ENCODE data around the gene TATDN2.
A peak's percentile ranks its signal among the peaks of the same experiment; 100 is the strongest.

TATDN2 gene

DNA sequence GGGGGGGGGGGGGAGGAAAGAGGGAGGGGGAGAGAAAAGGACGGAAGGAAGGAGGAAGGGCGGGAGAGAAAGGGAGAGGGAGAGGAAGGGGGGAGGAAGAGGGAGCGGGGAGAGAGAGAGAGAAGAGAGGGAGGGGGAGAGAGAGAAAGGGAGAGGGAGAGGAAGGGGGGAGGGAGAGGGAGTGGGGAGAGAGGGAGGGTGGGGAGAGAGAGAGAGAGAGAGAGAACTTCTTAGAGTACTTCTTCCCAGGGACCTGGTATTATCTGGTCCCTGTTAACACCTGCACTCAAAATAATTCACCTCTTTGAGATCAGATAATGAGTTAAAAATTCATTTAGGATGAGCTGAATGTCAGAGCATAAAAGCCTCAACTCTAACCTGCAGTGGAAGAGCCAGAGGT lies 71.5 kb downstream of the TATDN2 start:
- peak; percentile 9 for DNase-seq (ENCODE audit: low spot score)

- no peak for DNase-seq (ENCODE audit: low spot score)
These were observed 72.0 kb downstream of the TATDN2 start for GRCh38 chr3:10320320-10320677.

DNA sequence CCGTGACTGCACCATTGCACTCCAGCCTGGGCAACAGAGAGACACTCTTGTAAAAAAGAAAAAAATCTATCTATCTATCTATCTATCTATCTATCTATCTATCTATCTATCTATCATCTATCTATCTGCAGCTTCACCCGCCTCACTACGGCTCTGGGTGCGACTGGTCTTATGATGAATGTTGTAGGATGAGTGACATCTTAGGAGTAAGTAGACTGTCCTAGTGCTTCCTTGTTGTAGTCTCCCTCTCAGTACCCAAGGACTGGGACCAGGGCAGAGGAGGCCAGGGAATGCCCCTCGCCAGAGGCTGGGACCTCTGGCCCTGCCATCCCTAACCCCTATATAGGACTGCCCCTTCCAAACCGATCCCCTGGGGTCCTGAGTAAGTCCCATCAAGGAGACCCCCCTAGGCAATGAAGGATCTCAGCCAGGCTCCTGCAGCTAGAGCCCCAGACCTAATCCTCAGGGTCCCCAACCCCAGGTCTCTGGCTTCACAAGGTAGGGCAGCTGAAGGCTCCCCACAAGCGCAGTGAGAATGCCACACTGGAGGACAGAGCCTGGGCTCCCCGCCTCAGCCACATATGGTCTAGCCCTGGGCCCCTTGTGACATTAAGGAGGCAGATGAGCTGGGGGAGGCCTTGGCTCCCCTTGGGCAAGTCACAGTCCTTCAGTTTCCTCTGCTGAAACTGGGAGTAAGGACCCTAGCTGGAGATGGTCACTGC lies 73.5 kb downstream of the TATDN2 start:
- DNase-seq (ENCODE audit: low spot score), result no peak

DNA sequence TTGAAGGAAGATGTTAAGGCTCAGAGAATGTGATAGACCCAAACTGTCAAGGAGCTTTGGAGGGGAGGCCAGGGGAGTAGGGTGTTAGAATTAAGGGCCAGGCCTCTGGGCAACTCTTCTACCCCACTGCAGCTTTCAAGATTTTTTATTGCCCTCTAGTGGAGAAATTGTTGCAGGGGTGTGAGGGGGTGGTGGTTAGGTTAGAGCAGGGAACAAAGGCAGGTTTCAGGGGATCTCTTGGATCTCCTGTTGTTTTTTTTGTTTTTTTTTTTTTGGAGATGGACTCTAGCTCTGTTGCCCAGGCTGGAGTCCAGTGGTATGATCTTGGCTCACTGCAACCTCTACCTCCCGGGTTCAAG lies 74.1 kb downstream of the TATDN2 start:
- DNase-seq (ENCODE audit: low spot score), result peak; percentile 12

- no peak for DNase-seq (ENCODE audit: low spot score)
These were observed 79.3 kb downstream of the TATDN2 start for GRCh38 chr3:10327592-10327991.

DNA sequence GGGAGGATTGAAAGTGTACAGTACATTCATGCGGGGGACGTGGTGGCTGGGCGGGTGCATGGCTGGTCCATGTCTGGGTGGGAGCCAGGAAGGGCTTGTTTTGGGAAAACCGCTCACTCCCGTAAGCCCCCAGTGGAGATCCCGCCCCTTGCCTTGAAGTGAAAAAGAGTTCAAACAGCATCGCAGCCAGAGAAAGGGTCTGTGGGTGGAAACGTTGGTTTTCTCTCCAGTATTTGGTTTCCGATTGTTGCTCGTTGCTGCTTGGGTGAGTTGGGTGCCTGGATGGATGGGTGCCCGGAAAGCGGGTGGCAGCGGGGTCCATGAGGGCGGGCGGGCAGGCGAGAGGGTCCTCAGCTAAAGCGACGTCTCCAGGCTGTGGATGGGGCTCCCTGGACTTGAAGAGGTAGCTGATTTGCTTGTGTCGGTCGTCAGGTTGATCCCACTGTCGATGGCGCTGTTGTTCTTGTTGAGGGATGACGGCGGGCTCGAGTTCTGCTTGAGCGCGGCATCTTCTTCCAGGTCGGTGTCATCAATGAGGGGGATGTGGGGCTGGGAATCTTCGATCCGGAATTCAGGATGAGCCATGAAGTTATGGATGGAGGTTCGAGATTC lies 80.3 kb downstream of the TATDN2 start:
- DNase-seq (ENCODE audit: low spot score), result no peak

DNA sequence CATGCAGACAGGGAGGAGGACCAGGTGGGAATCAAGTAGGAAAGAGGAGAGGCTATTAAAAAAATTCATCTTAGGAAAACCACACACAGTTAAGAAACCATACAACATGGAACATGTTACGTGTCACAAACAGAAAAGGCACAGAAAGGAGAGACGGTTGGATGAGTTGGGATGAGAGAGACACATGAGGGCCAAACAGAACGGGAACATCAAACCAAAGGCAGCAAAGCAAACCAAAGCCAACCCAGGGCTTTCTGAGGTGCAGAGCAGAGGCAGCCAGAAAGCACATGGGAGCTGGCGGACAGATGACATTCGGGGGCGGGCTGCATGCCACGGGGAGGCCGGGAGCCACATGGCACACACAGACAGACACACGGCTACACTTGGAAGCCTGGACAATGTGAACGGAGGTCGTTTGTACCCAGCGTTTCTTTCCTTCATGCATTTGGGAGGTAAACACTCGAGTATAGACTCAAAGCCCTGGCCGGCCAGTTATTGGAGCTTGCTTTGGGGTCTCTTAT lies 81.3 kb downstream of the TATDN2 start:
- no peak for DNase-seq (ENCODE audit: low spot score)

GRCh38 chr3:10330319-10330718 lies 82.1 kb downstream of the TATDN2 start:
- no peak for DNase-seq (ENCODE audit: low spot score)

Measured in kidney tubule cell (primary cell).